EH (cell line): ENCODE data around the gene ALDOB.
"Not testable (repeated sequence)": the region's sequence is repeated elsewhere in the genome, so short reads cannot be mapped to it uniquely, and the experiment has no call there.

Experiments
- DNase-seq: peaks from one replicate; pipeline ENCODE4 v3.0.0-alpha.2; 2015; ENCODE audit warnings: low read depth

The ALDOB gene

GRCh38 chr9:101421653-101422065, 13.9 kb downstream of the ALDOB start:
- peak; percentile 7 for DNase-seq

- no peak for DNase-seq
These were observed 15.7 kb downstream of the ALDOB start for GRCh38 chr9:101419863-101420262.

GRCh38 chr9:101418518-101419430, 16.8 kb downstream of the ALDOB start:
- DNase-seq = peak; percentile 62

GRCh38 chr9:101417977-101418376, 17.6 kb downstream of the ALDOB start:
- no peak for DNase-seq

GRCh38 chr9:101417389-101417788, 18.2 kb downstream of the ALDOB start:
- no peak for DNase-seq

- DNase-seq = no peak
These were observed 20.0 kb downstream of the ALDOB start for GRCh38 chr9:101415578-101415977.

- DNase-seq = no peak
These were observed 20.7 kb downstream of the ALDOB start for GRCh38 chr9:101414839-101415238.

- peak; percentile 20 for DNase-seq
These were observed 26.5 kb downstream of the ALDOB start for GRCh38 chr9:101409079-101409477.

- no peak for DNase-seq
These were observed 27.0 kb downstream of the ALDOB start for GRCh38 chr9:101408374-101409078.

- no peak for DNase-seq
These were observed 31.9 kb downstream of the ALDOB start for GRCh38 chr9:101403516-101404285.

GRCh38 chr9:101400120-101400519, 35.5 kb downstream of the ALDOB start:
- DNase-seq = no peak

- no peak for DNase-seq
These were observed 36.0 kb downstream of the ALDOB start for GRCh38 chr9:101399643-101399970.

- no peak for DNase-seq
These were observed 36.5 kb downstream of the ALDOB start for GRCh38 chr9:101398930-101399642.

- peak; percentile 100 for DNase-seq
These were observed 37.3 kb downstream of the ALDOB start, which contains the start of the genes MRPL50 and ZNF189 for GRCh38 chr9:101398068-101398929. TSS of gene MRPL50 (minus strand) at chr9:101398618. CDS start at chr9:101398592, 26 bp downstream. TSS of gene ZNF189 (plus strand) at chr9:101398851. CDS start at chr9:101399157, 306 bp downstream.

GRCh38 chr9:101397746-101398067, 37.9 kb downstream of the ALDOB start:
- no peak for DNase-seq

- no peak for DNase-seq
These were observed 40.9 kb downstream of the ALDOB start for GRCh38 chr9:101394687-101395086.

- DNase-seq = no peak
These were observed 42.4 kb downstream of the ALDOB start for GRCh38 chr9:101393135-101393534.

- no peak for DNase-seq
These were observed 47.0 kb downstream of the ALDOB start for GRCh38 chr9:101388507-101388993.

GRCh38 chr9:101387871-101388506, 47.6 kb downstream of the ALDOB start:
- DNase-seq = peak; percentile 51

- not testable (repeated sequence) for DNase-seq
These were observed 50.6 kb downstream of the ALDOB start, which contains the start of gene BAAT for GRCh38 chr9:101384873-101385536. TSS of gene BAAT (minus strand) at chr9:101385006. CDS start at chr9:101371404, 13,602 bp downstream.
